ENCODE measurements around the gene LUZP4.

DNA sequence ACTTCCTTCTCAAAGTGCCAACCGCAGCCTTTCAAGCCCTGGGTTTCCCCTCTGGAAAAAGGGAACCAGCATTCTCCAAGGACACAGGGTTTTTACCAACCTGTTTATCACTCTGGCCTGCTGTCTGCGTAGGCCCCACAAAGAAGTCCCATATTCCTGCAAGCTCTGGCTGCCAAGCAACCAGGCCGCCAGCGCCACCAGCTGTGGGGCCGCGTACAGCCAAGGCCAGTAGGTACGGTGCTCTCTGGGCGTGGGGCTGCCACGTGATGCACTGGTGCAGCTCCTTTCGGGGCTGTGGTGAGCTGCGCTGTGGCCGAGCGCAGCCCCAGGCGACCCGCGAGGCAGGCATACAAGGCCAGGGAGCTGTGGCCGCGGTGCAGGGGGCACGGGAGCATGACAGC is 22.1 kb downstream of the LUZP4 start:
- TF ChIP-seq E2F4 (IDR thresholded peaks at IDR 0.05; ENCODE audit: low read depth, low read length) (no peak), SUZ12 (IDR thresholded peaks at IDR 0.05; ENCODE audit: unreplicated experiment) (no peak), EZH2 (IDR thresholded peaks at IDR 0.05; ENCODE audit: borderline replicate concordance, control insufficient read depth, low read depth, low read length) (no peak), ZBTB40 (IDR thresholded peaks at IDR 0.05; ENCODE audit: borderline replicate concordance) (no peak), RAD21 (IDR thresholded peaks at IDR 0.05; ENCODE audit: insufficient read depth, low read depth, low read length) (no peak)
